Retinal pigment epithelial cell (primary cell): ENCODE results near the gene SSR1.
"Not testable (repeated sequence)": the region's sequence is repeated elsewhere in the genome, so short reads cannot be mapped to it uniquely, and the experiment has no call there.

Source experiments
- DNase-seq: peaks from one replicate; pipeline ENCODE4 v3.0.0-alpha.2; 2010; ENCODE audit warnings: low read depth
- H3K4me3 ChIP-seq: 2 replicates; pipeline ENCODE4 v1.5.1; 2011; ENCODE audit warnings: mild to moderate bottlenecking, low read length, control low read depth, moderate library complexity
- CTCF ChIP-seq: conservative IDR thresholded peaks from 2 replicates; pipeline ENCODE4 v1.5.1; 2011; ENCODE audit warnings: low read depth, low read length, control low read depth, inconsistent platforms

The SSR1 gene

DNA sequence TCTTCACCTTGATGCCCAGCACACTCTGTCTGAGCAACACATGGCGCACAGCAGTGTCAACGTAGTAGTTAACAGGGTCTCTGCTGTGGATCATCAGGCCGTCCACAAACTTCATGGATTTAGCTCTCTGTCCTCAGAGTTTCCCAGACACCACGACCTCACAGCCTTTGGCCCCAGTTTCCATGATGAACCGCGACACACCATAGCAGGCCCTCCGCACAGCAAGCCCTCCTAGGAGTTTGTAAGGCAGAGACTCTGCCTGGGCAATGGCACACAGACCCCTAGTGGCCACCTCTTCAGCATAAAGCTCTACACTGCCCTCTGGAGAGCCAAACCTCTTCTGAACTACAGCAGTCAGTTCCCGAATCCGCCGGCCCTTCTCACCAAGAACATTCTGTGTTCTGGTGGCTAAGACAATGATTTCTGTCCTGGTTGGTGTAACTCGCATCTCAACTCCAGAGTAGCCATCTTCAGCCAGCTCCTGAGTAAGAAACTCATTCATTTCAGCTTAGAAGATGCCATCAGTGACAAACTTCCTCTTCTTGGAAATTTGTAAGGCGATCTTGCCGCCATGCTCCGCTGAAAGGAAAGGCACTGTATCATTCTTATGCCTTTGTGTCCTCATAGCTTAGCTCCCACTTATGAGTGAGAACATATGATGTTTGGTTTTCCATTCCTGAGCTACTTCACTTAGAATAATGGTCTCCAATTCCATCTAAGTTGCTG, 26.2 kb upstream of the SSR1 start:
- peak; percentile 46 for TF ChIP-seq CTCF
- DNase-seq, H3K4me3 ChIP-seq: not testable (repeated sequence)

DNA sequence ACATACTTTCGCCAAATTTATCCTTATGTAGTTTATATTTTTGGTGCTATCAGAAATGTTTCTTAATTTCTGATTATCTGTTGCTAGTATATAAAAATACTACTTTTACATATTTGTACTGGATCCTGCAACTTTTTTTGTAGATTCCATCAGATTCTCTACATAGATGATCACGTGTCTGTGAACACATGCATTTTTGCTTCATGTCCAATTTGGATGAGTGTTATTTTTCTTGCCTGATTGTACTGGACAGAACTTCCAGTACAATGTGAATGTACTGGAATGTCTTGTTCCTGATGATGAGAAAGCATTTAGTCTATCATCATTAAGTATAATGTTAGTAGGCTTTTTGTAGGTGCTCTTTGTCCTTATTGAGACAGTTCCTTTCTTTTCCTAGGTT, 25.0 kb upstream of the SSR1 start:
- no peak for TF ChIP-seq CTCF
- no peak overlapping the region for H3K4me3 ChIP-seq
- no peak for DNase-seq

GRCh38 chr6:7335519-7335918, 22.5 kb upstream of the SSR1 start:
- TF ChIP-seq CTCF = no peak
- no peak for DNase-seq
- H3K4me3 ChIP-seq = no peak overlapping the region

GRCh38 chr6:7334685-7335084, 21.7 kb upstream of the SSR1 start:
- no peak for TF ChIP-seq CTCF
- no peak for DNase-seq
- H3K4me3 ChIP-seq = no peak overlapping the region

DNA sequence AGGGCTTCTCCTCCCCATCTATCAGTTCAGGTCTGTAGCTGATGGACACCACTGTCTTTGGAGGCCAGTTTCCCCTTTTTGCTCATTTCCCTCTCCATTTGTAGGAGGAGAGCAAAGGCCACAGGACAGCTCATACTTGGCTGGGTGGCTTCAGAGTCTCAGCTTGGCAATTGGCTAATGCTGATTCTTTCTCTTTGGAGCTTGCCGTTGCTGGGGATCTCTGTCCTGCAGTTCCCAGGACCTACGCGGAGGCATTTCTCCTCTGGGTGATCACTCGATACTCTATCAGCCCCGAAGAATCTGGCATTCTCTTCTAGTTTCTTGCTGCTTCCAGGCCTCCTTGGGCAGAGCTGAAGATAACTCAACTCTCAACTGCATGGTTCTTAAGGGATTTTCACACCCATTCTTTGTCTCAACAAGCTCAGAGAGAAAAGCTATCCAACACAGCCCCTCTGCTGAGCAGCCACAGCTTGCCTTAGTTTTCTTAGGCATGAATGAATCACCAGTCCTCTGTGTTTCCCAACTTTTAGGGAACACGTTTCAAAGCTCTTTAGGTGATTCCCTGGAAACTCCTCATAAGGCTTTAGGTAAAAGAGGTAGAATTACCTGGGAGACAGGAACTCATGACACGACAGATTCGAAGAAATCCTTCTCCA, 19.2 kb upstream of the SSR1 start:
- no peak overlapping the region for H3K4me3 ChIP-seq
- no peak for DNase-seq
- TF ChIP-seq CTCF = no peak

DNA sequence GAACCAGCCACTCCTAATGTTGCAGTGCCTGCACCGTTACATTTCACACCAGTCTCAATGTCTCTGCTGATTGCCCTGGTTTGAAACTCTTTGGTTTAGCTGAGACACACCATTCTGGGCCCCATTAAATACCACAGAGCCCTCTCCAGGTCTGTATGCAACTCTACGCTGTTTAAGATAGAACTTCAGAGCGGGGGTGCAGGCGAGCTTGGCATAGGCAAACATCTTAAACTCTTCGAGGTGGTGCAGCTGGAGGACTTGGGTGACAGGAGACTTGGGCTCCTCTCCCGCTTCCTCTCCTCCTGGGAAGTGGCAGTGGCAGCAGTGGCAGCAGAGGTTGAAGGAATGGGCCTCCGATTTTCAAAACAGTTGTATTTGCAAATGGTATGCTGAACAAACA, 18.5 kb upstream of the SSR1 start:
- no peak for DNase-seq
- no peak overlapping the region for H3K4me3 ChIP-seq
- TF ChIP-seq CTCF = no peak

- H3K4me3 ChIP-seq = no peak overlapping the region
- DNase-seq = no peak
- no peak for TF ChIP-seq CTCF
Observed at GRCh38 chr6:7328243-7328642, 15.2 kb upstream of the SSR1 start.
